Neural progenitor cell (in vitro differentiated cells): ENCODE measurements around the gene GCNT2.

Experiments used
- CTCF ChIP-seq: fragments of 200-600 bp; sonication (generic); IDR thresholded peaks from 2 replicates; pipeline ENCODE4 v1.5.1; 2017; ENCODE audit warnings: antibody characterized with exemption, mild to moderate bottlenecking
- EZH2phosphoT487 ChIP-seq: fragments of 200-600 bp; sonication (generic); IDR thresholded peaks from 2 replicates; pipeline ENCODE4 v1.6.1; 2017; ENCODE audit warnings: antibody characterized with exemption

DNA sequence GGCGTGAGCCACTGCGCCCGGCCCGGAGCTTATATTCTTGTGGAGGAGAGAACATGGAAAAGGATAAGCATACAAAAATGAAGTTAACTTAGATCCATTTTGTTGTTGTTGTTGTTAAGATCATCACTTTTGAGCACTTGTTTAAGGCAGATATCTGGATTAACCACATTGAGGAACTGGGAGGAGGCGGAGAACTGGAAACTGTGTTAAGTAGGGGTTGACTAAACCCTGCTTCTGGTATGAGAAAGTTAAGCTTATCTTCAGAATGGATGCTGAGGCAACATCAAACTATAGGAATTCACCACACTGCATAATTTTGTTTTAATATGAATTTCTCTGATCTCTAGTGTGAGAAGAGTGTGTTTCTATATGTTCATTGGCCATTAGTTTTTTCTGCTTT lies 57.6 kb downstream of the GCNT2 start:
- no peak for TF ChIP-seq CTCF
- no peak for TF ChIP-seq EZH2phosphoT487
